ENCODE results near the gene ZNF527. TPM values are rescaled to one million over a fixed set of nuclear protein-coding genes. Genes with fewer than 3 reads are reported as not detected.

ZNF527 gene
- total and polyA plus RNA-seq, 9 of the 15 experiments (the other 6 are each of a cell fraction or from before 2014, with no cell fraction given), result 0.18 to 1.4 (median 0.86) TPM

DNA sequence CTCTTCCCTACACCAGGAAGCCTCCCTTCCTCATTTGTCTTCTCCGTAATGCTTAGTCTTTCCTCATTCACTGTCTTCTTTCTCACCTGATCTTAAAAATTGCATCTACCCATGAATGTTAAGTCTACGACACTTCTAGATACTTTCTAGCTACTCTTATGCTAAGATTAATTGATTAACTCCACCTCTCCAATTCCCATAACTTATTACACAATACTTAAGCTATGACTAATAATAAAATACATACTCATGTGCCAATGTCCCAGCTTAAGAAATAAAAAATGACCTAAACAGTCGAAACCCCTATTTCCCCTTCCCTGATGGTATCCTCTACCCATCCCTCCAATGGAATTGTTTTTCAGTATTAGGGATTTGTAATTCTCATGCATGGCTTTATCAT is 22.8 kb upstream of the ZNF527 start:
- DNase-seq (ENCODE audit: extremely low read depth in 1 of 4, low spot score in 3 of 4) (no peak), FAIRE-seq (no peak), ATAC-seq (no peak)
- Histone ChIP-seq H3K4me1 (replicated peaks in 1 of 2; ENCODE audit: control insufficient read depth in 2 of 2, insufficient read depth in 2 of 2, low read length in 2 of 2) (no peaks in the 10 kb centered on the region), H3K4me2 (ENCODE audit: insufficient read depth, low read length) (no peak overlapping the region), H3K27me3 (ENCODE audit: control insufficient read depth in 2 of 2, insufficient read depth in 2 of 2, low read length in 2 of 2) (no peaks in the 10 kb centered on the region), H2AFZ (ENCODE audit: low read depth, low read length) (no peak overlapping the region), H3K9me1 (ENCODE audit: control insufficient read depth, insufficient read depth, low read length) (no peaks in the 10 kb centered on the region), H3K9ac (ENCODE audit: insufficient read depth in 1 of 2, low read depth in 2 of 2, low read length in 2 of 2) (no peak overlapping the region), H3K9me3 (replicated peaks; ENCODE audit: control insufficient read depth, insufficient read depth, low read depth, low read length) (no peaks in the 10 kb centered on the region; the same call in 1 of the 2 replicates), H3K4me3 (no peak overlapping the region), H3K79me2 (ENCODE audit: control insufficient read depth, insufficient read depth, low read length) (no peaks in the 10 kb centered on the region), H4K20me1 (replicated peaks; ENCODE audit: control insufficient read depth, insufficient read depth, low read length) (no peaks in the 10 kb centered on the region), H3K36me3 (ENCODE audit: control insufficient read depth, insufficient read depth, low read length) (no peaks in the 10 kb centered on the region), H3K27ac (ENCODE audit: extremely low read depth, low read depth, low read length) (no peak overlapping the region)
- no TSS peak for BruUV-seq (replicated peaks)
- WGBS (ENCODE audit: insufficient coverage, low coverage, missing lambda C conversion rate), result 8% methylated on average over 3 of the region's 3 CpGs
- intact Hi-C loops (cut with micrococcal nuclease), result no loop called here
- in situ Hi-C loops (cut with MboI), result no loop called here
- ChIA-PET POLR2A (no interaction called here), CTCF (ENCODE audit: low intra/inter-chr PET ratio) (no interaction called here)
- TF ChIP-seq CEBPG (CRISPR knock-in tag; IDR thresholded peaks at IDR 0.05), result no peak
- peak in 1 of 2 experiments; percentile 49; a peak in 1 of 4 replicates for TF ChIP-seq CEBPG (tag; conservative IDR thresholded peaks at IDR 0.05 in 1 of 2, IDR thresholded peaks at IDR 0.05 in 1 of 2)
- TF ChIP-seq SP1 (CRISPR knock-in tag; IDR thresholded peaks at IDR 0.05), result no peak

DNA sequence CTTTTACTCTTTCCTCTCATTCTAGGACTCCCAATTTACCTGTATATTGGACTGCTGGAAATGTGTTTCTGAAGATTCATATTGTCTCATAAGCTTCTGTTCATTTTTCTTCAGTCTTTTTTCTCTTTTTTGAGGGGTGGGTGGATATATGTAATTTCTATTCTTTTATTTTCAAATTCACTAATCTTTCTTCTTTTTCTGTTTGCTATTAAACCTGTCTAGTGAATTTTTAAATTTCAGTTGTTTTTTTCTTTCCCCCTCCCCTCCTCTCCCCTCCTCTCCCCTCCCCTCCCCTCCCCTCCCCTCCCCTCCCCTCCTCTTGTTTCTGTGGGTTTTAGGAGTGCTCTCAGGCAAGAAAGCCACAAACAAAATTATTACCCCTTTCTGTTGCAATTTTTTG is 16.9 kb upstream of the ZNF527 start:
- Histone ChIP-seq H3K79me2 (ENCODE audit: control insufficient read depth, insufficient read depth, low read length) (no peaks in the 10 kb centered on the region), H3K4me1 (replicated peaks in 1 of 2; ENCODE audit: control insufficient read depth in 2 of 2, insufficient read depth in 2 of 2, low read length in 2 of 2) (no peaks in the 10 kb centered on the region), H4K20me1 (replicated peaks; ENCODE audit: control insufficient read depth, insufficient read depth, low read length) (no peaks in the 10 kb centered on the region), H3K4me3 (no peak overlapping the region), H3K9me3 (replicated peaks; ENCODE audit: control insufficient read depth, insufficient read depth, low read depth, low read length) (no peaks in the 10 kb centered on the region), H3K9ac (ENCODE audit: insufficient read depth in 1 of 2, low read depth in 2 of 2, low read length in 2 of 2) (no peak overlapping the region), H3K9me1 (ENCODE audit: control insufficient read depth, insufficient read depth, low read length) (no peaks in the 10 kb centered on the region), H3K27me3 (ENCODE audit: control insufficient read depth in 2 of 2, insufficient read depth in 2 of 2, low read length in 2 of 2) (no peaks in the 10 kb centered on the region), H3K4me2 (ENCODE audit: insufficient read depth, low read length) (no peak overlapping the region), H3K27ac (ENCODE audit: extremely low read depth, low read depth, low read length) (no peak overlapping the region), H3K36me3 (ENCODE audit: control insufficient read depth, insufficient read depth, low read length) (no peaks in the 10 kb centered on the region), H2AFZ (ENCODE audit: low read depth, low read length) (no peak overlapping the region)
- peak; percentile 55 for TF ChIP-seq PCBP1 (IDR thresholded peaks at IDR 0.05; ENCODE audit: low read depth, low read length, poor library complexity, severe bottlenecking)
- TF ChIP-seq NFXL1 (CRISPR knock-in tag; IDR thresholded peaks at IDR 0.05), result no peak
- no peak for TF ChIP-seq RUNX1 (IDR thresholded peaks at IDR 0.05; ENCODE audit: low read depth)
- no peak for TF ChIP-seq MEF2D (tag; conservative IDR thresholded peaks at IDR 0.05; ENCODE audit: low read depth)
- peak; percentile 89 for TF ChIP-seq HNRNPK (IDR thresholded peaks at IDR 0.05; ENCODE audit: low read depth, low read length, poor library complexity, severe bottlenecking)
- TF ChIP-seq PCBP2 (IDR thresholded peaks at IDR 0.05; ENCODE audit: low read depth, low read length, poor library complexity, severe bottlenecking), result peak; percentile 79
- ChIA-PET POLR2A (no interaction called here), CTCF (ENCODE audit: low intra/inter-chr PET ratio) (no interaction called here)
- ATAC-seq, result no peak
- in situ Hi-C loops (cut with MboI) (no loop called here), intact Hi-C loops (cut with micrococcal nuclease) (no loop called here)
- no peak for FAIRE-seq
- no peak for DNase-seq (ENCODE audit: extremely low read depth in 1 of 4, low spot score in 3 of 4)
- no TSS peak for BruUV-seq (replicated peaks)

Data from K562 (cell line).